Spleen (tissue), 11 donors: ENCODE measurements around the gene SNRNP48. TPM values are rescaled to one million over a fixed set of nuclear protein-coding genes. Genes with fewer than 3 reads are reported as not detected.

Experiments used
- DNase-seq: peaks from one replicate; pipeline ENCODE4 v3.0.0-alpha.2; 2020
- H3K27ac ChIP-seq, 8 donors: fragments of 200-600 bp; sonication (generic) in 7 of 8; 1 replicate in 4 of 8; 2 replicates in 4 of 8; pipeline versions ENCODE4 v1.5.0 to v1.8.0; 2016 to 2021; ENCODE audit warnings: inconsistent platforms in 4 of 8, mild to moderate bottlenecking in 4 of 8, moderate library complexity in 1 of 8
- H3K27me3 ChIP-seq, 7 donors: fragments of 200-600 bp; sonication (generic) in 6 of 7; replicated peaks in 1 of 7; 1 replicate in 4 of 7; 2 replicates in 3 of 7; pipeline versions ENCODE4 v1.5.0 to v1.8.0; 2016 to 2021; ENCODE audit warnings: inconsistent platforms in 3 of 7, mild to moderate bottlenecking in 1 of 7
- H3K36me3 ChIP-seq, 6 donors: fragments of 200-600 bp; sonication (generic) in 5 of 6; 1 replicate in 4 of 6; 2 replicates in 2 of 6; pipeline versions ENCODE4 v1.5.0 to v1.8.0; 2016 to 2021; ENCODE audit warnings: inconsistent platforms in 2 of 6
- H3K4me1 ChIP-seq, 6 donors: fragments of 200-600 bp; sonication (generic) in 5 of 6; 1 replicate in 3 of 6; 2 replicates in 3 of 6; pipeline versions ENCODE4 v1.5.0 to v1.8.0; 2016 to 2021; ENCODE audit warnings: inconsistent platforms in 3 of 6
- H3K4me3 ChIP-seq, 8 donors: fragments of 200-600 bp; sonication (generic) in 7 of 8; 1 replicate in 4 of 8; 2 replicates in 4 of 8; pipeline versions ENCODE4 v1.5.0 to v1.8.0; 2016 to 2021; ENCODE audit warnings: inconsistent platforms in 4 of 8, mild to moderate bottlenecking in 4 of 8, moderate library complexity in 2 of 8
- H3K9me3 ChIP-seq, 8 donors: fragments of 200-600 bp; sonication (generic) in 7 of 8; 1 replicate in 4 of 8; 2 replicates in 4 of 8; pipeline versions ENCODE4 v1.5.0 to v1.8.0; 2016 to 2021; ENCODE audit warnings: inconsistent platforms in 4 of 8
- POLR2A ChIP-seq, 3 donors: fragments of 450-650 bp; IDR thresholded peaks; one replicate each; pipeline ENCODE4 v1.5.1; 2017; ENCODE audit warnings: antibody characterized with exemption in 3 of 3, mild to moderate bottlenecking in 1 of 3
- POLR2AphosphoS5 ChIP-seq, 3 donors: sonication (generic); formaldehyde crosslinking; IDR thresholded peaks; one replicate each; pipeline ENCODE4 v1.5.1; 2017; ENCODE audit warnings: antibody characterized with exemption in 3 of 3
- WGBS, 5 donors: extraction: QIAGEN DNeasy Blood & Tissue Kit in 3 of 5; methylation state at CpG; one replicate each; pipeline versions ENCODE4 v1.1.5 to v1.1.7; 2013 to 2018; 5-methylcytosine and 5-hydroxymethylcytosine counted together
- intact Hi-C: fragments of 100-400 bp; cut with DNase I; formaldehyde crosslinking; loops from one replicate; pipeline ENCODE4 v1.15.0; 2023; ENCODE audit warnings: low total_unique reads
- polyA plus RNA-seq, 3 donors: library from polyadenylated mRNA; stranded (reverse); fragments of 200-250 nt; gene quantifications; one replicate each; pipeline ENCODE4 v1.2.1, GENCODE V29; 2013
- total RNA-seq, 7 donors: library from RNA; depleted of rRNA in 3 of 7; stranded (reverse); fragments of >200 nt in 3 of 7; fragmentation: NEBNext Ultra II Directional in 4 of 7; extraction: Animal tissue kit (Norgen Biotek cat#: 25700) in 4 of 7; gene quantifications; one replicate each; pipeline versions ENCODE4 v1.1.0 to v1.2.1, GENCODE V29; 2016 to 2021
- TF ChIP-seq, protein P1 (sequence below), 11 experiments: fragments of 200-600 bp in 7 of 11; fragments of 450-650 bp in 4 of 11; sonication (generic) in 4 of 11; IDR thresholded peaks in 8 of 11; conservative IDR thresholded peaks in 3 of 11; 1 replicate in 7 of 11; 2 replicates in 4 of 11; pipeline versions ENCODE4 v1.4.0 to v1.8.0; 2016 to 2021; ENCODE audit warnings: antibody characterized with exemption in 11 of 11, inconsistent platforms in 4 of 11, mild to moderate bottlenecking in 1 of 11
- donor health status: healthy with polysubstance abuse.
- donor health status: DM: no; HTN: no; CAD: no; lungs with moderate emphysema.
- donor health status: DM: no; HTN: no; CAD: no.
- donor health status: Bipolar disorder and iron deficiency.
- donor health status: healthy.
- donor health status: DM: no; HTN: no; CAD: no.
- donor health status: DM: yes; HTN: yes; CAD: no.

Gene SNRNP48
- total and polyA plus RNA-seq, 10 donors, result 4.8 to 23.8 (median 14.2) TPM

DNA sequence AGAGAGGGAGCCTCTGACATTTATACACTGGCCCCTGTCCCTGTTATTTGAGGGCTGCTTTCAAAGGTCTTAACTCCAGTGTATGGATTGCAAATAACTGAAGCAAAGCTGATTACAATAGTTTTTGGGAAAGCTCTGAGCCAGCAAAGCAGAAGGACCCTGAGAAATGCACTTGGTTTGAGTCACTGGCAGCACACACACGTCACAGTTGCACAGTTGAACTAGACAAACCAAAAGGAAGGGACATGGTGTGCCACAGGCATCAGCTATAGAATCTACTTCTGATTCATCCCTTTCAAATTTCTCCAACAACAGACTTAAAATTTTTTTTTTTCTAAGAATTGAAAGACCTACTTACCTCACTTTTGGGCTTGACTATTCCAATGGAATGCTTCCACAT lies 56.4 kb downstream of the SNRNP48 start:
- TF ChIP-seq POLR2A (IDR thresholded peaks at IDR 0.05) (no peak), POLR2AphosphoS5 (IDR thresholded peaks at IDR 0.05) (no peak)
- TF ChIP-seq, protein P1, sequence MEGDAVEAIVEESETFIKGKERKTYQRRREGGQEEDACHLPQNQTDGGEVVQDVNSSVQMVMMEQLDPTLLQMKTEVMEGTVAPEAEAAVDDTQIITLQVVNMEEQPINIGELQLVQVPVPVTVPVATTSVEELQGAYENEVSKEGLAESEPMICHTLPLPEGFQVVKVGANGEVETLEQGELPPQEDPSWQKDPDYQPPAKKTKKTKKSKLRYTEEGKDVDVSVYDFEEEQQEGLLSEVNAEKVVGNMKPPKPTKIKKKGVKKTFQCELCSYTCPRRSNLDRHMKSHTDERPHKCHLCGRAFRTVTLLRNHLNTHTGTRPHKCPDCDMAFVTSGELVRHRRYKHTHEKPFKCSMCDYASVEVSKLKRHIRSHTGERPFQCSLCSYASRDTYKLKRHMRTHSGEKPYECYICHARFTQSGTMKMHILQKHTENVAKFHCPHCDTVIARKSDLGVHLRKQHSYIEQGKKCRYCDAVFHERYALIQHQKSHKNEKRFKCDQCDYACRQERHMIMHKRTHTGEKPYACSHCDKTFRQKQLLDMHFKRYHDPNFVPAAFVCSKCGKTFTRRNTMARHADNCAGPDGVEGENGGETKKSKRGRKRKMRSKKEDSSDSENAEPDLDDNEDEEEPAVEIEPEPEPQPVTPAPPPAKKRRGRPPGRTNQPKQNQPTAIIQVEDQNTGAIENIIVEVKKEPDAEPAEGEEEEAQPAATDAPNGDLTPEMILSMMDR (IDR thresholded peaks at IDR 0.05 in 8 of 11, conservative IDR thresholded peaks at IDR 0.05 in 3 of 11), result no peak
- 76 to 93% (median 84%) methylated on average over 1 of the region's 1 CpG for WGBS, 5 donors
- H3K4me3 ChIP-seq, result no peak overlapping the region
- peaks cover 0 to 9% (median 3%) of the 10 kb centered on the region in 6 donors for H3K4me1 ChIP-seq
- intact Hi-C loops, result no loop called here
- no peak overlapping the region for H3K27ac ChIP-seq
- DNase-seq, result no peak
- H3K36me3 ChIP-seq, result no peaks in the 10 kb centered on the region
- no peaks in the 10 kb centered on the region for H3K27me3 ChIP-seq
- no peaks in the 10 kb centered on the region for H3K9me3 ChIP-seq

DNA sequence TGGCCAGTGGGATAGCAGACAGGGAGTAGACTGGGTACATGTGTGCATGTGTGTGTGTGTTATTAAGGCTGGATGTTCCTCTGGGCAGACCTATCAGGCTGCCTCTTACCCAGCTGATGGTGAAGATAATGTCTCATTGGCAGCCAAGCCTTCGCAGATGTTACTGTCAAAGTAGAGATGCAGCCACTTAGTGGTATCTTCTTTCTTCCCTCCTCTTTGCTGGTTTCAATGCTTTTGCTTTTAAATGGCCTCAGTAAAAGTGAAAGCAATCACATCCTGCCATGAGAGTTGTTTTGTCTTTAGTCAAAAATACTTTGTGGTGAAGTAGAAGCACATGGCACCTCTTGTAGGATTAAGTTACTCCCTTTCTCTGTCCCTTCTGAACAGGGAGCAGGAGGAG lies 57.5 kb downstream of the SNRNP48 start:
- no peaks in the 10 kb centered on the region for H3K36me3 ChIP-seq
- H3K27ac ChIP-seq, result no peak overlapping the region
- WGBS, 5 donors, result 66 to 87% (median 77%) methylated on average over 1 of the region's 1 CpG
- no peaks in the 10 kb centered on the region for H3K27me3 ChIP-seq
- intact Hi-C loops, result no loop called here
- no peak for DNase-seq
- H3K4me3 ChIP-seq, result no peak overlapping the region
- H3K4me1 ChIP-seq, result peaks cover 0 to 9% (median 3%) of the 10 kb centered on the region in 6 donors
- H3K9me3 ChIP-seq, result no peaks in the 10 kb centered on the region
- TF ChIP-seq, protein P1 (IDR thresholded peaks at IDR 0.05 in 8 of 11, conservative IDR thresholded peaks at IDR 0.05 in 3 of 11), result no peak
- no peak for TF ChIP-seq POLR2A (IDR thresholded peaks at IDR 0.05)
- TF ChIP-seq POLR2AphosphoS5 (IDR thresholded peaks at IDR 0.05), result no peak

DNA sequence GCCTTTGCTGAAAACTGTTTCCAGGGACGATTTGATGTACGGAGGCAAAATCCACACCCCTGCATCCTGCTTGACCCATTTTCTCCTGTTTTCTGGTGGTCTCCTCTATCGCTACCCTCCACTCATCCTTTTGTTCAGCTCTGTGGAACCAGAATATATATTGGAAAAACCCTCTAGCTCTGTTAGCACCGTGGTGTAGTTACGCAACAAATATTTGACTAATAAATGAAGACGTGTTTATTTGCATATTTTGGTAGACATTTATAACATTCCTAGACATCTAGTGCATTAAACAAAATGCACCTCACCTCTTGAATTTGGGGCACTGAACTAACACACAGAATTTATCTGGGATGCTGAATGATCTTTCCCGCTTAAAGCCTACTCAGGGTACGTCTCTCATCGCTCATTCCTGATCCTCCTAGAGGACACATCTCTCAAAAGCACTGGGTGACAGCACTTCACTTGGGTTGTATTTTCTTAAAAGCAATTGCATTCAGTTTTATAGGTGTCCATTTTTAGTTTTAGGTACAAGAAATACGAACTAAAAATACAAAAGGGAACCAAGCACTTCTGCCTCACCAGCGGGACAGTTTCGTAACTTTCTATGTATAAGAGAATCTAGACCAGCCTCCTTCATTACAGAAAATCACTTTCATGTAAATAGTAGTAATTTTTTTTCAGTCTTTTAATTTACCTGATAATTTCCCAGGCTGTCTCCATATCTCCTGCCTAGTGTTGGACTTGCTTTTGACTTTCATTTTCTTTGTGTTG lies 59.2 kb downstream of the SNRNP48 start:
- H3K36me3 ChIP-seq, result no peaks in the 10 kb centered on the region
- intact Hi-C loops, result no loop called here
- 68 to 82% (median 74%) methylated on average over 12 of the region's 12 CpGs for WGBS, 5 donors
- H3K9me3 ChIP-seq, result no peaks in the 10 kb centered on the region
- no peak overlapping the region for H3K27ac ChIP-seq
- no peak overlapping the region for H3K4me3 ChIP-seq
- H3K27me3 ChIP-seq, result no peaks in the 10 kb centered on the region
- DNase-seq, result no peak
- TF ChIP-seq POLR2A (IDR thresholded peaks at IDR 0.05) (no peak), POLR2AphosphoS5 (IDR thresholded peaks at IDR 0.05) (no peak)
- TF ChIP-seq, protein P1 (IDR thresholded peaks at IDR 0.05 in 8 of 11, conservative IDR thresholded peaks at IDR 0.05 in 3 of 11), result no peak
- peaks cover 0 to 9% (median 3%) of the 10 kb centered on the region in 6 donors for H3K4me1 ChIP-seq

DNA sequence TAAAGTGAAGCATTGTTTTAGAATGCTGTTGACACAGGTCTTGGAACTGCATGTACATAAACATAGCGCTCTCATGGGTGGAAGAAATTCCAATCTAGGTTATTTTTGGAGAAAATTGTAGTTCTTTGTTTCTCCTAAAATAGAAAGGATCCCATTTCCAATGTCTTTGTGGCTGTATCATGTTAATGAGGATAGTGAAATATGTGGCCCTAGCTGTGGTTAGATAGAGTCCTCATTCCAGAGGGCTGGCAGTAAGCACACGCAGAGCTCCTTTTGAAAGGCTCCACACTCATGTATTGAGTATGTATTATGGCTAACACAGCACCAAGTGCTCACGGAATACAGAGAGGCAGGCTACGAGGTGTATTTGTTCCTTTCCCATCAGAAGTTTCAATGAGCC lies 60.9 kb downstream of the SNRNP48 start:
- Histone ChIP-seq H3K4me3 (no peak overlapping the region), H3K4me1 (peaks cover 0 to 9% (median 3%) of the 10 kb centered on the region in 6 donors), H3K27ac (no peak overlapping the region), H3K27me3 (no peaks in the 10 kb centered on the region), H3K9me3 (no peaks in the 10 kb centered on the region), H3K36me3 (no peaks in the 10 kb centered on the region)
- TF ChIP-seq, protein P1 (IDR thresholded peaks at IDR 0.05 in 8 of 11, conservative IDR thresholded peaks at IDR 0.05 in 3 of 11), result no peak
- TF ChIP-seq POLR2AphosphoS5 (IDR thresholded peaks at IDR 0.05), result no peak
- TF ChIP-seq POLR2A (IDR thresholded peaks at IDR 0.05), result no peak
- no peak for DNase-seq
- intact Hi-C loops, result no loop called here
- WGBS, 5 donors, result 90 to 97% (median 94%) methylated on average over 4 of the region's 4 CpGs
